NCI-H2227 treated with DMSO at 0.1 percent for 48 hours (cell line): Measurements from ENCODE around the gene SUSD2.
"Not testable (repeated sequence)": the region's sequence is repeated elsewhere in the genome, so short reads cannot be mapped to it uniquely, and the experiment has no call there.

Source experiments
- DNase-seq: peaks from one replicate; lab custom pipeline; 2025; lab: John Stamatoyannopoulos, UW

SUSD2 gene, protein sequence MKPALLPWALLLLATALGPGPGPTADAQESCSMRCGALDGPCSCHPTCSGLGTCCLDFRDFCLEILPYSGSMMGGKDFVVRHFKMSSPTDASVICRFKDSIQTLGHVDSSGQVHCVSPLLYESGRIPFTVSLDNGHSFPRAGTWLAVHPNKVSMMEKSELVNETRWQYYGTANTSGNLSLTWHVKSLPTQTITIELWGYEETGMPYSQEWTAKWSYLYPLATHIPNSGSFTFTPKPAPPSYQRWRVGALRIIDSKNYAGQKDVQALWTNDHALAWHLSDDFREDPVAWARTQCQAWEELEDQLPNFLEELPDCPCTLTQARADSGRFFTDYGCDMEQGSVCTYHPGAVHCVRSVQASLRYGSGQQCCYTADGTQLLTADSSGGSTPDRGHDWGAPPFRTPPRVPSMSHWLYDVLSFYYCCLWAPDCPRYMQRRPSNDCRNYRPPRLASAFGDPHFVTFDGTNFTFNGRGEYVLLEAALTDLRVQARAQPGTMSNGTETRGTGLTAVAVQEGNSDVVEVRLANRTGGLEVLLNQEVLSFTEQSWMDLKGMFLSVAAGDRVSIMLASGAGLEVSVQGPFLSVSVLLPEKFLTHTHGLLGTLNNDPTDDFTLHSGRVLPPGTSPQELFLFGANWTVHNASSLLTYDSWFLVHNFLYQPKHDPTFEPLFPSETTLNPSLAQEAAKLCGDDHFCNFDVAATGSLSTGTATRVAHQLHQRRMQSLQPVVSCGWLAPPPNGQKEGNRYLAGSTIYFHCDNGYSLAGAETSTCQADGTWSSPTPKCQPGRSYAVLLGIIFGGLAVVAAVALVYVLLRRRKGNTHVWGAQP

DNA sequence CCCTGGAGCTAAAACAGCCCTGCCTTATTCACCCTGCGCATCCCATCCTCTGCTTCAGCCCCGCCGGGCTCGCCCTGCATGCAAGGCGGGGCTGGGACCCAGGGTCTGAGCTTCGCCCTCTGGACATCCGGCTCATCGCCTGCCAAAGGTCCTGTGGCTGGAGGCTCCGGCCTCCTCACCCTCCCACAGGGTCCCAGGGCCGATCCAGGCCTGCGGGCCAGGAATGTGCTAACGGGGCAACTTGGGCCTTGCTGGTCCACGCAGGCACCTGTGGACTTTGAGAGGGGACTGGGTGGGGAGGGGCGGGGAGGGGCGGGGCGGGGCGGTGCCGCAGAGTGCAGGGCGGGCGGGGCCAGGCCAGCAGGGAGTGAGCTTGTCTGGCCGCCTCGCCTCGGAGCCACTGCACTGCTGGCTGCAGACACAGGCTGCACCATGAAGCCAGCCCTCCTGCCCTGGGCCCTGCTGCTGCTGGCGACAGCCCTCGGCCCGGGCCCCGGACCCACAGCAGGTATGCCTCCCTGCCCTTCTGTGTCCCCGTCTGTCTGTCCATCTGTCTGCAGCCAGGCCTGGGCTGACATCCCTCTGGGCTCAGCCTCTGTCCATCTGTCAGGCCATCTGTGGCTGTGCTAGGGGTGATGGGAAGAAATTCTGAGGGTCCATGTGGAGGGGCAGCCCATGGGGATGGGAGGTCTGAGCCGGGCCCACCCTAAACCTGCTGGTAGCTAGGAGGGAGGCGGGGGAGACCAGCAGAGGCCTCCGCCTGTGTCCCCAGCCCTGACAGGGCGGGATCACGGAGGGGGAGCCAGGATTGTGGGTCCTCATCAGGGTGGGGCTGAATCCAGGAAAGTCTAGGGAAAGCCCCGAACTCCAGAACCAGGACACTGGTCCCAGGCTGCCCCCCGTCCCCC, at the start of gene SUSD2:
Gene SUSD2 (plus strand): TSS at position 400 of the 908 bp plus-strand sequence. CDS start 33 bp downstream, at position 433.
- no peak for DNase-seq

DNA sequence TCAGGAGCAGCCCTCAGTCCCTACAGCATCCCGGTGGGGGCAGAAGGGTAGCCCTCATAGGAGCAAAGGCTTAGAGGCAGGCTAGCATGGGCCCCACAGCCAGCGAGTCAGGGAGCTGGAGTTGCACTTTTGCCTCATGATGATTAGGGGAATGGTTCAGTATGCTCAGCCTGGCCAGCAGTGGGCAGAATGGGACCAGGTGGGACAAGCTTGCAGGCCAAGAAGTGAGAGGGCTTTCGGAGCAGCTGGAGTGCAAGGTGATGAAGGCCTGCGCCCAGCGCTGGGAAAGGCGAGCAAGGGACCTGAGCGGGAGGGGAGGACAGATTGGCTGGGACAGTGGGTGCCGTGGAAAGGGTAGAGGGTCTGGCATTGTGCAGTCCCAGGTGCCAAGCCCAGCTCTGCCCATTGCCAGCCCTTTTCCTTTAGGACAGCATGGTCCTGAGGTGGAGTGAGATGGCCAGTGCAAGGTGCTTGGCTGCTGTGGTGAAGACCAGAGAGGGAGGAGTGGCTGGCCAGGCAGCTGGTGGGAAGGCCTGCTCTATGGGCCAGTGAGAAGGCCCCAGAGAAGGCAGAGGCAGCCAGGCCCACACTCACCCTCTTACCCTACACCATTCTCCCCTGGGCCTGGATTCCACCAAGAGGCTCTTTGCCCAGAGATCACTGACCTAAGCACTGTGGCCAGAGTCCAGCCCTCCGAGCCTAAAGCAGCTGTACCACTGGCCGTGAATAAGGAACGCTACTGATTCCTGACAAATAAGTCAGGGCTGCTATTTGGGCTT, 47.9 kb upstream of the SUSD2 start:
- no peak for DNase-seq

DNA sequence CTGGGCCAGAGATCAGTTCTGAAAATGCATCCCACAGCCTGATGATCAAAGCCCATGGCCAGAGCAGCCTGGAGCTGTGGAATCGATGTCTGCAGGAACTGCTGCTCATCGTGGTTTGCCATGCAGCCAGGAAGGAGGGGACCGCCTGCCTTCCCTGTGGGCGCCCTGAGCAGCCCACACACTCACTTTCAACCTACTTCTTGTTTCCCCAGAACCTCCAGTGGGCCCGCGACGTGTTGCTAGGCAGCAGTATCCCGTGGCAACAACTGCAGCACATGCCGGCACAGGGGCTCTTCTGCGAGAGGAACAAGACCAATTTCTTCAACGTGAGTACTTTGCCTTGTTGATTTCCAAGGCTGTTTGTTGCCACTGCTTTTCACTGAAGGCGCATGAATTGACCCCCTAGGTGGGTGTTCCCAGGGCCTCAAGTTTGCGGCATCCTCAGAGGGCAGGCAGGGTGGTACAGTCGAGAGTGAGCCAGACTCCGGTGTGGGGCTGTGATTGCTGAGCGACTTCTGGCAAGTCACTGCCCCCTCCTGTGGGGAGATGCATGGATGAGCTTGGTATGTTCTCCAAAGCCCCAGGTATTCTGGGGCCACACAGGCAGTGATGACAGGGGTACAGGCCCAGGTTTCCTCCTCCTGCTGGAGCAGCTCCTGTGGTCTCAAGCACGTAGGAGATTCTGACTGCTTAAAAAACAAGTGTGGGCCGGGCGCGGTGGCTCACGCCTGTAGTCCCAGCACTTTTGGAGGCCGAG, 47.0 kb upstream of the SUSD2 start:
- peak; percentile 11 for DNase-seq

DNA sequence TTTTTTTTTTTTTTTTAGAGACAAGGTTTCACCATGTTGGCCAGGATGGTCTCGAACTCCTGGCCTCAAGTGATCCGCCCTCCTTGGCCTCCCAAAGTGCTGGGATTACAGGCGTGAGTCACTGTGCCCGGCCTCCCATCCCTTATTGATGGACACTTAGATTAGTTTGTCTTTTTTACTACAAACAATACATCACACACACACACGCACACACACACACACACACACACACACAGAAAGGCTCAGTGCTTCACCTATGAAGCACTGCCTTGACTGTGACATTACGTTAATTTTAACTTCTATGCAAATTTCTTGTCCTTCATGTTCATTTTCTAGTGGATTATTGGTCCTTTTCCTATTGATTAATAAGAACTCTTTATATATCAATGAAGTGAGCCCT, 44.8 kb upstream of the SUSD2 start:
- DNase-seq, result not testable (repeated sequence)

DNA sequence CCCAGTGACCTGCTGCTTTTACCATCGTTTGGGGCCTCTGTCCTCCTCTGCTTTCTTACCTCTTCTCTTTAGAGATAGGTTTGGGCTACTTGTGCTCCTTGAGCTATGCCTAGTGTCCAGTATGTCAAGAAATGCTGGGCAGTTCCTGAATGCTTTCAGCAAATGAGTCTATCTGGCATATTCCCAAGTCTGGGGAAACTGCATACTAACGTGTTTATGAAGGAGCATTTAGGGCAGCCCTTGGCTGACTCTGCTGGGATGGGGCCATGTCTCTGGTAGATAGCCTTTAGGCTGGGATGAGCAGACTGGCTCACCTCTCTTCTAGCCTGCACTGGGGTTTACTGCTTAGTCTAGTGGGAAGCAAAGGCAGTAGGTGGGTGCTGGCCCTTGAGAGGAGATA, 43.7 kb upstream of the SUSD2 start:
- no peak for DNase-seq

DNA sequence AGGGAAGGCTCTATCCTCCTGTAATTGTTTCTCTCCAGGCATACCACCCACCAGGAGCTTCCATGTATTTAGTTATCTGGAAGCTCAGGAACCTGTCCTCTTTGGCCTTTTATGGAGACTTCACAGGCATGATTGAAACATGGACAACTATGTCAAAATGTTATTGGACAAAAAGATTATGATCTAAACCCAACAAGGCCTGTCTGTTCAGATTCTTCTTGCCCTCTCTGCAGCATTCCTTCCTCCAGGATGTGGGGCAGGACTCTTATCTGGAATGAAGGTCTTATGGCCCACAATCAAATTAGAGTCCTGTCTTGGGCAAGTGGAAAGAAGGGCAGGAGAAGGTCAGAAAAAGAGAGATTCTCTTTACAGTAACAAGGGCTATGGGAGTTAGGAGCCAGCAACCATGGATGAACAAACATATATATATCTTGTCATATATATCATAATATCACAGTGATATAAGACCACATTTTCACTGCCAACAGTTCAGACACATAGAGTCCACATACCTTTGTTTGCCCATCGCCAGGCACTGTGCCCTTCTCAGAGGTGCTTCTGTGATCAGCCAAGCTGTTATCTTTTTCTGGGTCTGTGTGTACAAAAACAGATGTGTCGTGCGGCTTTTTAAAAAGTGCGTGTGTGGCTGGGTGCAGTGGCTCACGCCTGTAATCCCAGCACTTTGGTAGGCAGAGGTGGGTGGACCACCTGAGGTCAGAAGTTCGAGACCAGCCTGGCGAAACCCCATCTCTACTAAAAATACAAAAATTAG, 42.5 kb upstream of the SUSD2 start:
- DNase-seq, result no peak

DNA sequence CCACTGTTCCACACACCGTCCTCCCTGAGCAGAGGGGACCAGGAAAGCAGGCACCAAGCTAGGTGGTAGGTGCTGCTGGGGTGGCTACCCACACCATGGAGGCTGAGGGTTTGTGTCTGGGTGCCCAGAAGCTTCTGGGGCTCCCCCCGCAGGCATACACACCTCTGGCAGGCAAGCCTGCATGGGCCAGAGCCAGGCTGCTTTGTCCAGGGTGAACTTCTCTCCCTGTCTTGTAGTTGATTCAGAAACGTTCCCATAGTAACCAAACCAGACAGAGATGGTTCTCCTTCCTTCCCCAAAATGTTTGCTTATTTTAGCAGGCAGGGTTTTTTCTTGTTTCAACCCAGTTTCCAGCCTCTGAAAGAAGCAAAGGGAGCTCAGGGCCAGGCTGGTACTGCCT, 40.9 kb upstream of the SUSD2 start:
- DNase-seq, result no peak

DNA sequence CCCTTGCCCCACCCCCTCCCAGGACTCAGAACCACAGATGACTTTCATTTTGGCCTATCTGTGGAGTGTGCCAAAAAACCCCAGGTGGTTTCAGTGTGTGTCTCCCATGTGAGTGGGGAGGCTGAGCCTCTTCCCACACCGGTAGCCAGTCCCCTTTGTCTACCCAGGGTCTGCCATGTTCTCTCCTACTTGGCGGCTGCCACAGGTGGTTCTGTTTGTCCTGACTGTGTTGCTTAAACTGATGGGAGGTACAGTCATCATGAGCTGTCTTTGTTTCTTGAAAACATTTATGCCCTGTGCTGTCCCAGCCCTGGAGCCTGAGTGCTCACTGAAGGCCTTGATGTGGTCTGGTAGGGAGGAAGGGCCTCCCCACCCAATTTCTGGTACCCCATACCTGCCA, 39.7 kb upstream of the SUSD2 start:
- DNase-seq, result no peak

DNA sequence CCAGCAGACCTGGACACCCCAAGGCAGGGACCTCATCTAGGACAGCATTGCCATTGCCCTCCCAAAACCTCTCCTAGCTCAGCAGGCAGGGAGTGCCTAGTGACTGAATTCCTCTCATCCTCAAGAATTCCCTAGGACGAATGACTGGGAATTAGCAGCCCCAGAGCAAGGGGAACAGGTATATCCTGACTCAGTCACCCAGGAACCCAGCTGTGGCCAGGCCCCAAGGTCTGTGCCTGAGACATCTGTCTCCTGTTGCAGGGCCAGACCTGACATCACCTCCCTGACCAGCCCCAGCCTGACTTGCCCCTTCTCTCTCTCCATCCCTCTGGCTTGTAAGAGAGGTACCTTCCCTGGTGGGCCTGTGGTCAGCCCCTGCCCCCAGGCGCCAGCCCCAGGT, 39.0 kb upstream of the SUSD2 start:
- no peak for DNase-seq

DNA sequence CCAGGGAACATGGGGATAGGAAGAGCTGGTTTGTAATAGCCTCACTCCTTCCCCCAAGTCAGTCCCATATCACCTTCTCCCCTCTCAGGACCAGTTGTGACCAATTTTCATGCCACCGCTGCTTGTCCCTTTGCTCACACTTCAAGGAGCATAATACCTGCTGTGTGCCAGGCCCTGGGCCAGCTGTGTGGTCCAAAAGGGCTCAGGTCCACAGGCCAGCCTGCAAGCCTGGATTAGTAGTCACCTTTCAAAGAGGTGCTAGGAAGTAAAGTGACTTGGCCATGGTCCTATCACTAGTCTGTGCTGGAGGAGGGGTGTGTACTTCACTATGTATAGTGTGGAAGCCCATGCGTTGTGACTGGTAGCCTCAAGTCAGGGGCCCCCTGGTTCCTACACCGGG, 38.5 kb upstream of the SUSD2 start:
- DNase-seq, result no peak

DNA sequence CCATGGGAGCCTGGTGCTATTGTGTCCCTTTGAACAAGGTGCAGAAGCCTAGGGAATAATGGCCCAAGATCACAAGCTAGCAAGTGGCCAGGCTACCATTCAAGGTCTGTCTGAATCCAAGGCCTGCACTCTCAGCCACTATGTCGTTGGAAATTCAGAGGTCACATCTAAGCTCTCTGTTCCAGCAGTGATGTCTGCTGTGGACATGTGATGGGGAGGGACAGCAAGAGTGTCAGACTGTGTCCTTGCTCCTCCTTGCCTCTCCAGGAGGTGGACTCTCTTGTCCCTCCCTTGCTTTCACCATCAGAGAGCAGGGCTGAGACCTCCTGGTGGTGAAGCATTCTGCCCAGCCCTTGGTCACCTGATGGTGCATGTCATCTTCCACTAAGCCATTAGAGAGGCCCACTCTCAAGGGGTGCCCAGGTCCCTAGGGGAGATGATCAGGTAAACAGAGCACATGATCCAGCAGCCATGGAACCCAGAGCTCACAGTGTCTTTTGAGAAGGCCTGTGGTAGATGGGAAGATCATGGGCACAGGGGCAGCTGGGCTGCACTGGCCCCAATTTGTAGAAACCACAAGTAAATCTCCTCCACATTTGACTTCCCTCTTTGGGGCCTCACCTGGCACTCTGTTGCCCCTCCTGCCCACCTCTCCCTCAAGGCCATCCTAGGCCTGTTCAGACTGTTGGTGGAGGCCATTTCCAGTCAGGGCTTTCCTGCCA, 37.1 kb upstream of the SUSD2 start:
- no peak for DNase-seq

DNA sequence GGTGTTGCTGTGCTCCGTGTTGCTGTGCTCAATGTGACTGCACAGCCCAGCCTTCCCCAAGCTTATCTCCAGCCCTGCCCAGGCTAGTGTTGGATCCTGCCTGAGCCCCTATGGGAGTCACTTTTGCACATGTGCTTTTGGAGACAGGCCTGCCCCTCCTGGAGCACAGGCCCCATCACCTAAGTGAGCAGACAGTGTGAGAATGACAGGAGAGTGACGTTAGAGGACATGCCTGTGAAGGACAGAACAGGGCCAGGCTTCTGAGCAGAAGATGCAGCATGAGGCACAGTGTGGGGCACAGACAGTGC, 36.6 kb upstream of the SUSD2 start:
- no peak for DNase-seq

DNA sequence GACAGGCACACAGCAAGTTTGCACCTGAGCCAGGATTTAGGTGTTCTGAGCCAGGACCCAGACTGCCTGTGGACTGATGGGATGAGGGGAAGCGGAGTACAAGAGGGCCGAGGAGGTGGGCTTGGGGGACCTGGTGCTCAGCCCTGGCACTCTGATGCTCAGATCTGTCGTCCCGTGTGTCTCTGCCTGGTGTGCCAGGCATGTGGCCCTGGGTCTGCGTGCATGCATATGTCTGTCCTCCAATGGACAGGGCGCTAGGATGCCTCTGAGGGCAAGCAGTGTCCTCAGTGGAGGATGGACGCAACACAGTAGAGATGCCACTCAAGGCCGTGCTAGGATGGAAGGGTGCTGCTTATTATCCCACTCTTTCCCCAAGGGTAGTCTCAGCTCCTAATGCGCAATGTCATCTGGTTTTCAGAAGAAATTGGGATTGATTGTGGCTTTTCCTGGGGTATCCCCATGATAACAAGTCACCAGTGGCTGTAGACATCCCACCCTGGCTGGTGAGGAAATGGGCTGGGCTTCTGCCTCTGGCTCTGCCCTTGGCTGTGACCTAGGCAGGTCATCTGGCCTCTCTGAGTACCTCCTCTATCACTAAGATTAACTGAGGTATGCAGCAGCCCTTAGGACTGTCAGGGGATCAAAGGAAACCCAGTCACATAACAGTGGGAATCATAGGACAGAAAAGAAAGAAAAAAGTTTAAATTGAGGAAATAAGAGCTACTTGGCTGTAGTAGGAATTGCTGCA, 35.7 kb upstream of the SUSD2 start:
- no peak for DNase-seq

DNA sequence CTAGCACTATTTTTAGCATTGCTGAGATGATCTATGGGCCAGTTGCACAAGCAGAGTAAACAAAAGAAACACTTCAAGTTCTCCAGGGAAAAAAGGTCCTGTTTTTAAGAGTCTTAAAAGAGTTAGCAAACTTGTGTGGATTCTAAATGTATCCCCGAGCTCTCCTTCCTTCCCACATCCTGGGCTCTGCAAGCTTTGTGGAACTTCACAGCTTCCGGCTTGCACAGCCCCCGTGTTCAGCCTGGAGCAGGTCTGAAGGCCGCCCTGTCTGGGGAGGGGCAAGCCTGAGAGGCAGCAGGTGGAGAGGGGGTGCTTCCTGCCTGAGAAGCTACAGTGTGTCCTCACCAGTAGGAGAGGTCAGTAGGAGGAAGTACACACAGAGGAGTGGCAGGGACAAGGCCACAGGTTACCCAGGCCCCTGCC, 35.1 kb upstream of the SUSD2 start:
- no peak for DNase-seq

DNA sequence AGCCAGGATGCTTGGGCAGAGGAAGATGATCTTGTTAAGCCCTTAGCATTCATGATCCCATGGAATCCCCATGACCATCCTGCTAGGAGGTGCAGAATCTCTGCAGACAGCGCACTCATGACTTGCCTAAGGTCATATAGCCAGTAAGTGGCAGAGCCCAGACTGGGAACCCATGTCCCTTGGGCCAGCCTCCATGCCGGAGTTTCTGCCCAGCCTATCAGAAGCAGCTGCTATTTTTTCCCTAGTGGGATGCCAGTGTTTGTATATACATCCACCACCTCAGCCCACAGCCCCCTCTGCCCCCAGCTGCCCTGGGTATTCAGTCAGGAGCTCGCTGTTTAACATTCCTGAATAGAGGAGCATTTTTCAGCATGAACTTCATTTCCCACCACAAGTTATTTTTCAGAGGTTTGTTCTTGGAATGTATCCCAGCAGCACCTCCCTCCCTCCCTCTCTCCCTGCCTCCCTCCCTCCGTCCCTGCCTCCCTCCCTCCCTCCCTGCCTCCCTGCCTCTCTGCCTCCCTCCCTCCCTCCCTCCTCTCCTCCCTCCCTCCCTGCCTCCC, 34.4 kb upstream of the SUSD2 start:
- no peak for DNase-seq

DNA sequence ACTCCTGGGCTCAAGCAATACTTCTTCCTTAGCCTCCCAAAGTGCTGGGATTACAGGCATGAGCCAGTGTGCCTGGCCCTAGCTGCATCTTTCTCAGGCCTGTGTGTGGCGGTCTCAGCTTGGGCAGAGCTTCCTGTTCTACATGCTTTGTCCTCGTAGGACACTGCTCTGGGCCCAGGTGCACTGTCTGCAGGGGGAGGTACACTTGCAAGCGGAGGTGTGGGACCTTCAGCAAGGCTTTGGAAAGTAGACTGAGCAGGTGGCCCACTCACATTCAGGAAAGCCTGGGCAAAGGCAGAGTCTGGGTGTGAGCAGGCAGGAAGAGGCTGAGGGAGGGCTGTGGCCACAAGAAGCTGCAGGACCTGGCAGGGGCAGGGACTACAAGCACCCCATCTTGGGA, 33.6 kb upstream of the SUSD2 start:
- no peak for DNase-seq

DNA sequence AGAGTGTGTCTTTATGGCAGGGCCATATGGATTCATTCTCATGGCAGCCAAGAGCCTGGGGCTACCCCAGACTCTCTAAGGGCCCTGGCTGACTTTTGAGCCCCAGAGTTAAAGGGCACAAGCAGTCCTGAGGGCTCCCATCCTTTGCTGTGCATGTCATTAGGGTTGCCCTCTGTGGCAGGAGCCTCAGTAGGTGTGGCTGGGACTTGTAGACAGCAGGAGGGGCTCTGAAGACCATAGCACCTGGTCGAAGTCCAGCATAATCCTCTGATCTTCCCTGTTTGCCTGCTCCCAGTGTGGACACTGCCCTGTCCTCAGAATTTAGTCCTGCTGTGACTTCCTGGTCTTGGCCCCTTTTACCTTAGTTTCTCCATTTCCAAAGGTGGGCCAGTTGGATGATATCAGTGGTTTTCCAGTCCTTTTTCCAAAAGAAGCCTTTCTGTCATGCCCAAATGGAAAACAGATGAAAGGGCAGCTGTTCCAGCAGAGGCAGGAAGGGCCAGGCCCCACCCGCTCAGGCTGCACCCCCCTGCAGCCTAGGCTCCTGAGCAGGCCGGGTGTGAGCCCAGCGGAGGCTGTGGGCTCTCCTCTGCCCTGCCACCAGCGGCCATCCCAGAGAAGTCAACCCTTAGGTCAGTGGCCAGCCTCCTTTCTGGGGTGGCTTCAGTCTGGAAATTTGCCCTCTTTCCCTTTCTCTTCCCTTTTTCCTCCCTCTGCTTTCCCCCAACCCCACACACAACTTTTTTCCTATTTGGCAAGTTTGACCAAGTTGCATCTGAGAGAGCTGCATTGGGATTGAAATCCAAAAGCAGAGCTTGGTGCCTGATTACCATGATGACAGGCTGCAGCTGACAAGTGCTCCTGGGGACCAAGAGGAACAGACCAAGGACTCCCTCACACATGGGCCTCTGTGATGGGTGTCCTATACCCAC, 32.8 kb upstream of the SUSD2 start:
- DNase-seq, result no peak
